HG02571 (cell line): ENCODE data around the gene TRPM3.
"Not testable (repeated sequence)": the region's sequence is repeated elsewhere in the genome, so short reads cannot be mapped to it uniquely, and the experiment has no call there.

Source experiments
- ATAC-seq: cut with Tn5 transposase; IDR thresholded peaks from one replicate; pipeline ENCODE4 v1.9.1; 2021; ENCODE audit warnings: mild to moderate bottlenecking, moderate library complexity; ENCODE audit not compliant: unreplicated experiment

Gene TRPM3

GRCh38 chr9:70791936-70792335 is 329.5 kb downstream of the TRPM3 start:
- ATAC-seq = no peak

- no peak for ATAC-seq
Measured at GRCh38 chr9:70789086-70789485, 332.3 kb downstream of the TRPM3 start.

DNA sequence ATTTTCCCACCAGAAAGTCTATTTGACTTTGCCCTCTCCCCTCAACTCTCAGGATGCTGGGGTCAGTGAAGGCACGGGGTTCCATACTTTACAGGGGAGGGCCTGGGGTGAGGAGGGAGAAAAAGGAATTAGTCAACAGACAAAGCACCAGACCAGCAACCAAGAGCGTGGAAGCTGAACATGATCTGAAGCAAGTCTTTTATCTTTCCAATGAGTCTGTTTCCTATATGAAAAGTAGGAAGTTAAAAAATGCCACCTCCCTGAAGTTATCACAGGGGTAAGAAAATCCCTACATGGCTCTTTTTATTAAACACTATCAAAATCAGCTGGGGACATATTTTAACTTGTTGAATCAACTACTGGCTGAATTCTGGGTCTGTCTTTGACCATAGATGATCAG is 337.0 kb downstream of the TRPM3 start:
- ATAC-seq = no peak

GRCh38 chr9:70778568-70778967 is 342.9 kb downstream of the TRPM3 start:
- ATAC-seq = no peak

DNA sequence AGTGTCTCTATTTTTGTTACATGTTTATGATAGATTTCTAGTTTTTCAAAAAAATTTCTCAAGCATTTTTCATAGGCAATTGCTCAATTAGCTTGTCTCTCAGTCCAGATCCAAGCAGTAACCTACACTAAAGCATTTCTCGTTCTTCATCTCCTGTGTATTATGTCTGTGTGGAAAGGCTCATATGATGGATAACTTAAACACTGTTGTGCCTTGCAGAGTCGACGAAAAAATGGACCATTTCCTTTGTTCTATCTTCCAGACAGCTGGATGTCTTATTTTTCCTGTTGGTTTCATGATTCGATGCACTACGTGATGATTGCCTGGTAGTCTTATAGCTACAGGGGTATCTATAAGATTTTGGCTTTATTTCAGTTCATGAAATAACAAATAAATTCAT is 347.8 kb downstream of the TRPM3 start:
- ATAC-seq = no peak

DNA sequence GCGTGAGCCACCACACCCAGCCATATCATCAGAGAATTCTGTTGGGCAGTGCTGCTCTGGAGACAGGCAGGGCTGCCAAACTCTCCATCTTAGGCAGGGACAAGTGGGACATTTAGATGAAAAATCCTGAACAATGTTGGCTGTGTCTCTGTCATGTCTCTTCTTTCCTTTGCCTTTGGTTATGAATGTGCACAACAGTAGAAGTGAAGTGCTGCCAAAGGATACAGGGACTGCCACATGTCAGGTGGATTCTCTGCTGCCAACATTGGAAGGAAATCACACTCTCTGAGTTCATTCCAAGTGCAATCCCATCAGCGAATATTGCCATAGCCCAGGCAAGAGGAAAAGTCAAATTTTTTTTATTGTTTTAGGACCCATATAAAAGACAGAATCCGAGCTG is 348.8 kb downstream of the TRPM3 start:
- ATAC-seq = no peak

DNA sequence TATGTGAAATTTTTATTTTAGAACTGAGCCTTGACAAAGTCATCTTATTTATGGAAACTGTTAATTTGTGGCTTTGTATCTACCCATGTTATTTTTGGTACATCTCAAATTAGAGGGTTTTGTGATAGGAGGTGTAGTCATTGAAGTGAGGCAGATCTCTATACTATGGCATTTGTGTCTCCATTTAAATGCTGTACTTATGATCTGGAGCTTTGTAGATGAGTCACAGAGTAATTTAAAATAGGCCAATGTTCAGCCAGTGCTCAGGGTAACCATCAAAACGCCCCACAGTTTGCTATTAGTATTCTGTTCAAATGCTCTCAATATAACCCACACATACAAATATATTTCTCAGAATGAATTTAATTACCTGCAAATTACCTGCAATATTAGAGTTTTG is 355.5 kb downstream of the TRPM3 start:
- no peak for ATAC-seq

- ATAC-seq = no peak
Measured at GRCh38 chr9:70761139-70761670, 360.2 kb downstream of the TRPM3 start.

- ATAC-seq = no peak
Measured at GRCh38 chr9:70760228-70760627, 361.2 kb downstream of the TRPM3 start.

GRCh38 chr9:70753311-70753710 is 368.1 kb downstream of the TRPM3 start:
- no peak for ATAC-seq

DNA sequence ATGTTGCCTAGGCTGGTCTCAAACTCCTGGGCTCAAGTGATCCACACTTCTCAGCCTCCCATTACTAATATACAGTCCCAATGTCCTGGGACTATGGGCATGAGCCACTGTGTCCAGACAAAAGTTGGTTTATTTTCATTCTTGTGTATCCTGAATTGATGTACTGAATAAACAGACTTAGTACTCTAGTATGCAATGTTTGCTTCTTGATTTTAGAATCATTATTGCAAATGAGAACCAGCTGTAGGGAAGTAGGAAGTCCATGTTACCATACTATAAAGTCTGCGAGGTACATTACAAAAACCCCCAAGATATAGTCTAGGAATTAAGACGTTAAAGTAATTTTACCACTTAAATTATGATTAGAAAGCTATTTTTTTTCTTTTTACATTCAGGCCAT is 372.4 kb downstream of the TRPM3 start:
- no peak for ATAC-seq

GRCh38 chr9:70747261-70747718 is 374.1 kb downstream of the TRPM3 start:
- ATAC-seq = no peak

GRCh38 chr9:70746760-70747159 is 374.7 kb downstream of the TRPM3 start:
- no peak for ATAC-seq

DNA sequence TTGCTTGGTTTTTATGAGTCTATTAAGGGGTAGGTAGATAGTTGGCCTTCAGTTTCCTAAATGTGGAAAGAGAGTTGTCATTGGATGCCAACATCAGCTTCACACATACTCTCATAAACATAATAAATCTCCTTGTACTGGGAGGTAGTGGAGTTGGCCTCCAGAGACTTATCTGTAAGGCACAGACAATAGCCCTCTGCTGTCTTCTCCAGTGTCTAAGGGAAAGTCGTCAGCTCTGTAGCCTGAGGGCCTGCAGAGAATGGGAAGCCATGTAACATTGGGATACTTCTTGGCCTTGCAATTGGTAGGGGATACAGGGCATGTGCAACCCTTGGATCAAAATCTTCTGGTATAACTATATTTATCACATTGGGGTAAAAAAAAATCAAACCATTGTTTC is 375.1 kb downstream of the TRPM3 start:
- no peak for ATAC-seq

- not testable (repeated sequence) for ATAC-seq
Measured at GRCh38 chr9:70724794-70725193, 396.6 kb downstream of the TRPM3 start.

DNA sequence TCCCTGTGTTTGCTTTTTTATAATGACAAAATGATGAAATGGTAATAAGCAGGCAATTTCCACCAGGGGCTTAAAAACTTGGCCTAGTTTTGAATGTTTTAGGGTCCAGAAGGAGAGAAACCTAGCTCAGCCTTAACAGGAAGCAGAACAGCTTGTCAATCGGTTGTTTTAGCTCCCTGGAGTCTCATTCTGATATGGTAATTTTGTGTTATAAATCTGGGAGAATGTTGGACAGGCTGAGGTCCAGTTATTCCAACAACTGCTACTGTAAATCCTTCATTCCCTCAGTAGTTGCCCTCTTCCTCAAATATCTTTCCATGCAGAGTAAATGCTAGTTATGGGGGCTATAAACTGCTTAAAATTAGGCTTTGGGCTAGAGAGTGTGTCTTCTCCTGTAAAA is 397.4 kb downstream of the TRPM3 start:
- ATAC-seq = not testable (repeated sequence)

GRCh38 chr9:70706797-70707196 is 414.6 kb downstream of the TRPM3 start:
- ATAC-seq = not testable (repeated sequence)

DNA sequence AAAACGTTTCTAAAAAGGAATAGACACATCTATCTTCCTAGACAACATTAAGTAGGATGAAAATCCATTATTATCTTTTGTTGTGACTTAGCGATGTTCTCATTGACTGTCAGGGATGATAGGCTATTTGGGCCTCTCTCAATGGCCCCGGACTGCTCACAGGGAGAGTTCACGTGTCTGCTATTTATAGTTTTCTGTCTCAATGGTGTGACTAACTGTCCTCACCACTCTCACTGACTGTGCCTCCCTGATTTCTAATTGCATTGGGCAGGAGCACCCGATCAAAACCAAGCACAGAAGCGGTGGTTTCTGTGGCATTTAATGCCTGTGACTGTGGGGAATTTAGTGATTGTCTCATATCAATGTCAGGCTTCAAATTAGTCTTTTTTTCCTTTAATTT is 420.3 kb downstream of the TRPM3 start:
- ATAC-seq = no peak

DNA sequence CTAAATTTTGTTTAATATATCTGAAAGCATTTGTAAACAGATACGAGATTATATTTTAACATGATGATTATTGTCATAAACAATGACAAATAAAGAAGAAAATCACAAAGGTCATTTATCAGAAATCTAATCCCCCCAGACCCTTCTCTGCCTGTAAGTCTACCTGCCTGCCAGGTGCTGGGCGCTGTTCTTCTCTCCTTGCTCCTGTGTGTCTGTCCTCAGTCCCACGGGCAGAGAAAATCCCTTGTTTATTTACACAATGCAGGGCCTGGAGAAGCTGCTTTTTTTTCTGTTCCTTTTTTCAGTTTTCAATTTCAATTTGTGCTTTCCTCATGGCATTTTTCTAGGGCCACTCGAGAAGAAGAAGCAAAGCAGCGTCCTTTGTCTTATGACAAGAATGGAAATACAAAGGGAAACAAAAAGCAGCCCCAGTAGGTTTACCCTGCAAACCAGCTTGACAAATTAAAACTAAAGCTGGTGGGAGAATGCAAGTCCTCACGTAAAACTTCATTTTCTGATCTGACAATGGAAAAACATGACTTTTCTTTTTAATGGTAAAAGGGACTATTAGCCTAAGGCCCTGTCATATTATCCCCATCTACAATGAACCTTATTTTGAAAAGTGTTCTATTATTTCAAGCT is 424.6 kb downstream of the TRPM3 start:
- no peak for ATAC-seq

DNA sequence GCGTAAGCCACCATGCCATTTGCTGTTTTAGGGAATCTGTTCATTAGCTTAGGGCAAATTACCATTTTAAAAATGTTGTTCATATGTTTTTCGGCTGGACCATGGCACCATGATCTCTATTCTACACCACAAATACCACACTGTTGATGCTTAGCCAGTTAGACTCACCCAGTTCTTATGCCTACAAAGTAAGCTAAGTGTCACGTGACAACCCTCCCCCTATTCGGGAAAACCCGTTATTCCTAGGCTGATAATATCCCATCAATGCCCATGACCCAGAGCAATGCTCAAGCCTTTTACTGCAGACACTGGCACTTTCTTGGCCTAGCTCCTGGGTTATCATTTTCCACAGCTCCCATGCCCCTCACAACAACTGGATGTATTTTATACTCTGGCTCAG is 426.7 kb downstream of the TRPM3 start:
- ATAC-seq = no peak

- ATAC-seq = no peak
Measured at GRCh38 chr9:70693186-70693585, 428.2 kb downstream of the TRPM3 start.

DNA sequence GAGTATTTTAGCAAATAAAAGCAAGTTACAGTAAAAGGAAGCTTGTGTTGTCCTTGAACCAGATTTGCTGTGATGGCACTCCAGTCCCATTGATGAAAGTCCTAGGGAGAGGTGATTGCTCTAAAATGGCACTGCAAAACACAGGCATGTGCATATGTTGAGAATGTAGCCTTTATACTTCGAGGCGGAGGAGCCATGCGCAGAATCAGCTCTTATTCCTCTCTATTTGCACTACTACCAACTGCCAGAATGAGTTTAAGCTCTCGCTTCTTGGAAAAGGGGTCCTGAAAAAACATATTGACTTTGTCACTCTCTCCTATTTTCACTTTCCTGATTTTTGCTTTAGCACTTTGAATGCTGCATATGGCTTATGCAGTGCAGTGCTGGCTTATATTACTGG is 429.0 kb downstream of the TRPM3 start:
- ATAC-seq = no peak

GRCh38 chr9:70688704-70689103 is 432.7 kb downstream of the TRPM3 start:
- ATAC-seq = no peak
